HepG2 (cell line): ENCODE data around the gene FAM78A. TPM values are rescaled to one million over a fixed set of nuclear protein-coding genes. Genes with fewer than 3 reads are reported as not detected.

Source experiments
- ATAC-seq: fragments of 200-7000 bp; cut with Tn5 transposase; 3 replicates; pipeline ENCODE4 v1.9.1; 2020; ENCODE audit warnings: mild to moderate bottlenecking, moderate library complexity
- BruUV-seq: library from RNA; stranded (reverse); fragments of 400-500 nt; replicated peaks from 2 replicates; lab custom pipeline; 2021; lab: Mats Ljungman, UMichigan
- CTCF ChIA-PET: fragments of 300-600 bp; formaldehyde crosslinking; extraction: SDS; loops from one replicate; lab custom pipeline; 2021; ENCODE audit warnings: low total read pairs, inconsistent platforms, low intra/inter-chr PET ratio; lab: Yijun Ruan, JAX
- POLR2A ChIA-PET: fragments of 350-600 bp; sonication (Branson Sonifier 250); formaldehyde crosslinking; loops from one replicate; lab custom pipeline; 2020; ENCODE audit warnings: antibody characterized with exemption, inconsistent platforms; lab: Yijun Ruan, JAX
- DNase-seq: peaks from one replicate; pipeline ENCODE4 v3.0.0-alpha.2; 2015; ENCODE audit warnings: low spot score
- FAIRE-seq: peaks from 3 replicates; lab custom pipeline; 2011; peaks lifted over from hg19 to GRCh38; lab: Jason Lieb, UNC
- H2AFZ ChIP-seq: one replicate; pipeline ENCODE4 v1.6.1; 2011; ENCODE audit warnings: low read length, inconsistent platforms
- H3K27ac ChIP-seq: fragments of 300-600 bp; 3 replicates; pipeline ENCODE4 v1.8.0; 2011; ENCODE audit warnings: mixed run types, mild to moderate bottlenecking, mixed read lengths, low read length, inconsistent platforms; ENCODE audit not compliant: insufficient read depth; ENCODE audit errors: extremely low read length
- H3K27me3 ChIP-seq, 2 experiments: fragments of 200-600 bp in 1 of 2; 2 replicates in 1 of 2; 3 replicates in 1 of 2; pipeline versions ENCODE4 v1.6.0 to v1.8.0; 2011; ENCODE audit warnings: low read length in 2 of 2, mild to moderate bottlenecking in 2 of 2, moderate library complexity in 2 of 2, inconsistent platforms in 1 of 2; ENCODE audit not compliant: insufficient read depth in 2 of 2, control insufficient read depth in 1 of 2
- H3K36me3 ChIP-seq, 2 experiments: fragments of 200-600 bp in 1 of 2; replicated peaks in 1 of 2; 2 replicates in 1 of 2; 3 replicates in 1 of 2; pipeline versions ENCODE4 v1.5.1 to v1.8.0; 2011; ENCODE audit warnings: low read length in 2 of 2, inconsistent platforms in 1 of 2; ENCODE audit not compliant: insufficient read depth in 2 of 2, control insufficient read depth in 1 of 2
- H3K4me1 ChIP-seq: 2 replicates; pipeline ENCODE4 v1.5.1; 2012; ENCODE audit warnings: low read length, inconsistent platforms; ENCODE audit not compliant: insufficient read depth
- H3K4me2 ChIP-seq: 2 replicates; pipeline ENCODE4 v1.6.0; 2011; ENCODE audit warnings: low read depth, low read length, inconsistent platforms
- H3K4me3 ChIP-seq, 3 experiments: fragments of 200-600 bp in 1 of 3; sonication (generic), shearing (Covaris generic) in 1 of 3; replicated peaks in 1 of 3; 2 replicates each; pipeline ENCODE4 v1.5.1; 2011 to 2016; ENCODE audit warnings: low read length in 3 of 3, inconsistent platforms in 2 of 3, low read depth in 2 of 3, mild to moderate bottlenecking in 2 of 3, control low read depth in 1 of 3, mixed read lengths in 1 of 3; ENCODE audit not compliant: insufficient read depth in 1 of 3
- H3K79me2 ChIP-seq: one replicate; pipeline ENCODE4 v1.6.1; 2011; ENCODE audit warnings: low read length, inconsistent platforms; ENCODE audit not compliant: insufficient read depth
- H3K9ac ChIP-seq: 2 replicates; pipeline ENCODE4 v1.6.0; 2011; ENCODE audit warnings: mild to moderate bottlenecking, low read depth, low read length, inconsistent platforms; ENCODE audit not compliant: insufficient read depth
- H3K9me3 ChIP-seq: 2 replicates; pipeline ENCODE4 v1.5.1; 2012; ENCODE audit warnings: mild to moderate bottlenecking, low read length
- H4K20me1 ChIP-seq: 2 replicates; pipeline ENCODE4 v1.6.0; 2011; ENCODE audit warnings: inconsistent platforms, mild to moderate bottlenecking, low read length, moderate library complexity; ENCODE audit not compliant: insufficient read depth
- ATRX ChIP-seq: sonication (generic); formaldehyde crosslinking; IDR thresholded peaks from 2 replicates; pipeline ENCODE4 v1.4.0; 2020; ENCODE audit warnings: missing genetic modification reagents, borderline replicate concordance
- CBX2 ChIP-seq, 2 experiments: fragments of 200-600 bp in 1 of 2; sonication (generic); formaldehyde crosslinking in 1 of 2; IDR thresholded peaks; 2 replicates each; pipeline versions ENCODE4 v1.7.0 to v1.8.1; 2018 to 2022; ENCODE audit warnings: low read depth in 2 of 2, low read length in 1 of 2, mild to moderate bottlenecking in 1 of 2, missing genetic modification reagents in 1 of 2
- GATAD1 ChIP-seq: IDR thresholded peaks from 2 replicates; pipeline ENCODE4 v1.6.1; 2016; ENCODE audit warnings: missing genetic modification reagents, missing compliant biosample characterization
- HOMEZ ChIP-seq: IDR thresholded peaks from 2 replicates; pipeline ENCODE4 v1.6.1; 2016; ENCODE audit warnings: low read depth
- KDM4B ChIP-seq: sonication (generic); formaldehyde crosslinking; IDR thresholded peaks from 2 replicates; pipeline ENCODE4 v1.4.0; 2020; ENCODE audit warnings: missing genetic modification reagents
- MED13 ChIP-seq: sonication (generic); formaldehyde crosslinking; IDR thresholded peaks from 2 replicates; pipeline ENCODE4 v1.5.0; 2020; ENCODE audit warnings: missing genetic modification reagents
- SNAPC2 ChIP-seq: sonication (generic); formaldehyde crosslinking; IDR thresholded peaks from 2 replicates; pipeline ENCODE4 v1.8.1; 2022; ENCODE audit warnings: mild to moderate bottlenecking, missing genetic modification reagents
- SNAPC5 ChIP-seq: sonication (generic); formaldehyde crosslinking; IDR thresholded peaks from 2 replicates; pipeline ENCODE4 v1.8.1; 2023; ENCODE audit warnings: mild to moderate bottlenecking, missing genetic modification reagents, borderline replicate concordance
- ZGPAT ChIP-seq: IDR thresholded peaks from 2 replicates; pipeline ENCODE4 v1.6.1; 2016; ENCODE audit warnings: mild to moderate bottlenecking
- ZMAT5 ChIP-seq: sonication (generic); formaldehyde crosslinking; IDR thresholded peaks from 2 replicates; pipeline ENCODE4 v1.5.0; 2020; ENCODE audit warnings: mild to moderate bottlenecking, low read depth, missing genetic modification reagents, borderline replicate concordance
- ZNF282 ChIP-seq: fragments of 450-650 bp; IDR thresholded peaks from 2 replicates; pipeline ENCODE4 v1.6.1; 2018; ENCODE audit not compliant: partially characterized antibody
- ZNF350 ChIP-seq: sonication (generic); formaldehyde crosslinking; IDR thresholded peaks from 2 replicates; pipeline ENCODE4 v1.4.0; 2020; ENCODE audit warnings: mild to moderate bottlenecking, low read depth, missing genetic modification reagents, borderline replicate concordance
- ZNF543 ChIP-seq: sonication (generic); formaldehyde crosslinking; IDR thresholded peaks from 2 replicates; pipeline ENCODE4 v1.4.0; 2020; ENCODE audit warnings: mild to moderate bottlenecking, missing genetic modification reagents
- ZNF589 ChIP-seq: sonication (generic); formaldehyde crosslinking; conservative IDR thresholded peaks from 2 replicates; pipeline ENCODE4 v1.8.0; 2022; ENCODE audit warnings: mild to moderate bottlenecking, moderate library complexity, missing genetic modification reagents
- ZNF883 ChIP-seq: sonication (generic); formaldehyde crosslinking; IDR thresholded peaks from 2 replicates; pipeline ENCODE4 v1.5.1; 2020; ENCODE audit warnings: mild to moderate bottlenecking, missing genetic modification reagents; ENCODE audit errors: not compliant biosample characterization
- WGBS: methylation state at CpG from one replicate; pipeline ENCODE4 v1.1.6; 2017; ENCODE audit warnings: low lambda C conversion rate; 5-methylcytosine and 5-hydroxymethylcytosine counted together
- in situ Hi-C: cut with HindIII; loops from 2 replicates; pipeline ENCODE4 v1.10.0; 2017; ENCODE audit warnings: low pct_unique_long_range_greater_than_20kb; ENCODE audit not compliant: extremely low pct_ligation_motif_present
- intact Hi-C: fragments of 100-400 bp; cut with micrococcal nuclease; formaldehyde crosslinking; loops from one replicate; pipeline ENCODE4 v1.10.0; 2022; ENCODE audit not compliant: unreplicated experiment
- polyA plus RNA-seq, 8 experiments: library from polyadenylated mRNA; depleted of rRNA in 3 of 8; stranded (reverse) in 7 of 8; unstranded in 1 of 8; fragments of >200 nt; fragmentation: Illumina TruSeq in 4 of 8; extraction: Trizol in 4 of 8; gene quantifications; 2 replicates each; pipeline versions ENCODE4 v1.2.1 to v1.2.3, GENCODE V29; 2011 to 2016; ENCODE audit warnings: low read depth in 4 of 8, missing spikeins in 1 of 8, mixed read lengths in 1 of 8; ENCODE audit not compliant: insufficient read depth in 1 of 8
- total RNA-seq, 5 experiments: library from RNA; depleted of rRNA; stranded (reverse); fragments of >200 nt; fragmentation: Illumina TruSeq; extraction: Trizol; gene quantifications; 2 replicates each; pipeline ENCODE4 v1.2.3, GENCODE V29; 2016; ENCODE audit warnings: low read depth in 1 of 5
- TF ChIP-seq, protein P1 (sequence below): sonication (generic); formaldehyde crosslinking; IDR thresholded peaks from 2 replicates; pipeline ENCODE4 v1.4.0; 2020; ENCODE audit warnings: mild to moderate bottlenecking, missing genetic modification reagents
- TF ChIP-seq, protein P2 (sequence below): sonication (generic); formaldehyde crosslinking; IDR thresholded peaks from 2 replicates; pipeline ENCODE4 v1.5.0; 2020; ENCODE audit warnings: missing genetic modification reagents, mild to moderate bottlenecking, borderline replicate concordance

Gene FAM78A
- total and polyA plus RNA-seq, 2 of the 13 experiments (the other 11 are each of a cell fraction or from before 2014, with no cell fraction given), result 0.18 to 0.62 TPM

DNA sequence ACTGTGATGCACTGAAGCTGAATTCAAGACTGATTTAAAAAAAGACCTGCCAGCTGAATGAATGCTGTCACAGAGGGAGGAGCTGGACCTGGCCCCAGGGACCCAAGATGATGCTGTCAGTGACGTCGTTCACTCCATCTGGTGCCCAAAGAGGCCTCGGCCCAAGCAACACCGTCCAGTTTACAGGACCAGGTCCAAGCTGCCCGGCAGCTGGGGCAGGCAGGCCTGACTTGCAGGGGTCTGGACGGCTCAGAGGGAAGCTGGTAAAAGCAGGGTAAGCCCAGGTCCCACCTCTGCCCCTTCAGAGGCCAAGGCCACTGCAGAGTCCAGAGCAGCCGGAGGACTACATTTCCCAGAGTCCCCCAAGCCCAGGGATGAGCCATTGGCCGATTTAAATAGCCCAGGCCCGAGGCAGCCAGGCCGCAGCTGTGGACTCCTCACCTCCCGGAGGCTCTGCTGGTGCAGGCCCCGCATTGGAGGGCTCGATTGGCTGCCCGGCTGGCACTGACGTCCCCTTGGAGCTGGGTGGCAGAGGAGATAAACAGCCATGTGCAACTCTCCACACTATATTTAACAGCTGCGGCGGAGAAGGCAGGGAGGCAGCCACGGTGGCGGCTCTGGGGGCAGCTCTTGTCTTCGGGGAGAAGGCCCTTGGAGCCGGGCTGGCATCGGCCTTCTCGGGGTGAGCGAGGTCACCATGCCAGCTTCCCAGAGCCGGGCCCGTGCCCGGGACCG lies 13.2 kb upstream of the FAM78A start, which contains the start of gene PLPP7:
TSS of gene PLPP7 (plus strand) at position 423 of the 735 bp plus-strand sequence. CDS start at position 698, 275 bp downstream.
- intact Hi-C loops, result no loop called here
- TF ChIP-seq ZNF282 (no peak), CBX2 (IDR thresholded peaks at IDR 0.05; ENCODE audit: low read depth, low read length) (no peak), CBX2 (CRISPR knock-in tag; IDR thresholded peaks at IDR 0.05; ENCODE audit: low read depth) (no peak), HOMEZ (CRISPR knock-in tag) (no peak), ZNF589 (CRISPR knock-in tag) (no peak), ZNF350 (CRISPR knock-in tag) (no peak), ZGPAT (CRISPR knock-in tag) (peak; percentile 29; the same call in 1 of the 2 replicates), ATRX (CRISPR knock-in tag) (no peak), ZNF883 (CRISPR knock-in tag) (peak; percentile 31), MED13 (CRISPR knock-in tag) (no peak), KDM4B (CRISPR knock-in tag) (no peak), SNAPC5 (CRISPR knock-in tag) (no peak), GATAD1 (CRISPR knock-in tag) (no peak), SNAPC2 (CRISPR knock-in tag) (no peak), ZMAT5 (no peak), ZNF543 (0 out of 2 replicates have a peak, but pooled peaks have one; percentile 23)
- TF ChIP-seq, protein P1, sequence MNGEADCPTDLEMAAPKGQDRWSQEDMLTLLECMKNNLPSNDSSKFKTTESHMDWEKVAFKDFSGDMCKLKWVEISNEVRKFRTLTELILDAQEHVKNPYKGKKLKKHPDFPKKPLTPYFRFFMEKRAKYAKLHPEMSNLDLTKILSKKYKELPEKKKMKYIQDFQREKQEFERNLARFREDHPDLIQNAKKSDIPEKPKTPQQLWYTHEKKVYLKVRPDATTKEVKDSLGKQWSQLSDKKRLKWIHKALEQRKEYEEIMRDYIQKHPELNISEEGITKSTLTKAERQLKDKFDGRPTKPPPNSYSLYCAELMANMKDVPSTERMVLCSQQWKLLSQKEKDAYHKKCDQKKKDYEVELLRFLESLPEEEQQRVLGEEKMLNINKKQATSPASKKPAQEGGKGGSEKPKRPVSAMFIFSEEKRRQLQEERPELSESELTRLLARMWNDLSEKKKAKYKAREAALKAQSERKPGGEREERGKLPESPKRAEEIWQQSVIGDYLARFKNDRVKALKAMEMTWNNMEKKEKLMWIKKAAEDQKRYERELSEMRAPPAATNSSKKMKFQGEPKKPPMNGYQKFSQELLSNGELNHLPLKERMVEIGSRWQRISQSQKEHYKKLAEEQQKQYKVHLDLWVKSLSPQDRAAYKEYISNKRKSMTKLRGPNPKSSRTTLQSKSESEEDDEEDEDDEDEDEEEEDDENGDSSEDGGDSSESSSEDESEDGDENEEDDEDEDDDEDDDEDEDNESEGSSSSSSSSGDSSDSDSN (CRISPR knock-in tag), result peak; percentile 37; the same call in 1 of the 2 replicates
- TF ChIP-seq, protein P2, sequence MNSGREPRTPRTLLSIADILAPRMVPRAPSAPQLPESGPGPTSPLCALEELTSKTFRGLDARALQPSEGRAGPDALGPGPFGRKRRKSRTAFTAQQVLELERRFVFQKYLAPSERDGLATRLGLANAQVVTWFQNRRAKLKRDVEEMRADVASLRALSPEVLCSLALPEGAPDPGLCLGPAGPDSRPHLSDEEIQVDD, result no peak

More for the DNA sequence above, 13.2 kb upstream of the FAM78A start, which contains the start of gene PLPP7:
- WGBS, result 35% methylated on average over 9 of the region's 28 CpGs
- ATAC-seq (peak; percentile 94), DNase-seq (peak; percentile 53), FAIRE-seq (peak; percentile 23)
- Histone ChIP-seq H4K20me1 (no peaks in the 10 kb centered on the region), H3K79me2 (no peaks in the 10 kb centered on the region), H3K27ac (no peak within 1 kb of the TSS), H3K4me3 (peak within 1 kb of the TSS; percentile 45 to 66 (median 50); a peak in 5 of 6 replicates), H3K4me1 (peaks cover 33% of the 10 kb centered on the region), H2AFZ (no peak within 1 kb of the TSS), H3K9me3 (no peaks in the 10 kb centered on the region), H3K27me3 (peaks cover 3 to 18% of the 10 kb centered on the region in 2 experiments; a peak in 3 of 5 replicates), H3K9ac (peak within 1 kb of the TSS; percentile 60), H3K36me3 (no peaks in the 10 kb centered on the region), H3K4me2 (peak within 1 kb of the TSS; percentile 73)
- ChIA-PET CTCF (no interaction called here), POLR2A (interaction anchor here (1.4 kb wide), 1 partner anchor 33 kb away, joined by 6 read pairs; no protein-coding TSS in a partner anchor)
- in situ Hi-C loops, result no loop called here
- BruUV-seq, result no TSS peak
